ENCODE data around the gene CYSLTR2. TPM values are rescaled to one million over a fixed set of nuclear protein-coding genes. Genes with fewer than 3 reads are reported as not detected.
A peak's percentile ranks its signal among the peaks of the same experiment; 100 is the strongest.

CYSLTR2 gene
- total RNA-seq, 1 donor, result under 0.01 TPM

GRCh38 chr13:48624016-48624415 lies 29.7 kb upstream of the CYSLTR2 start:
- Histone ChIP-seq H4K20me1 (ENCODE audit: insufficient read depth, low read length) (no peaks in the 10 kb centered on the region), H3K36me3 (ENCODE audit: insufficient read depth, low read length) (no peaks in the 10 kb centered on the region), H3K27me3 (ENCODE audit: insufficient read depth, low read length) (no peaks in the 10 kb centered on the region), H3K4me3 (ENCODE audit: insufficient read depth, low read length) (no peak overlapping the region), H3K27ac (ENCODE audit: low read depth, low read length) (no peak overlapping the region), H3K79me2 (ENCODE audit: insufficient read depth, low read length) (no peaks in the 10 kb centered on the region), H3K4me1 (ENCODE audit: insufficient read depth, low read length) (peaks cover 13% of the 10 kb centered on the region), H3K4me2 (ENCODE audit: insufficient read depth, low read length) (no peak overlapping the region), H2AFZ (ENCODE audit: low read length) (no peak overlapping the region), H3K9me3 (ENCODE audit: low read depth, low read length) (no peaks in the 10 kb centered on the region)
- TF ChIP-seq CTCF (IDR thresholded peaks at IDR 0.05; ENCODE audit: extremely low read depth, low read depth, low read length), result no peak
- DNase-seq (ENCODE audit: insufficient read length, low spot score, missing footprints), result no peak

- Histone ChIP-seq H3K9me3 (ENCODE audit: low read depth, low read length) (no peaks in the 10 kb centered on the region), H3K79me2 (ENCODE audit: insufficient read depth, low read length) (no peaks in the 10 kb centered on the region), H2AFZ (ENCODE audit: low read length) (no peak overlapping the region), H3K36me3 (ENCODE audit: insufficient read depth, low read length) (no peaks in the 10 kb centered on the region), H4K20me1 (ENCODE audit: insufficient read depth, low read length) (no peaks in the 10 kb centered on the region), H3K4me2 (ENCODE audit: insufficient read depth, low read length) (no peak overlapping the region), H3K27me3 (ENCODE audit: insufficient read depth, low read length) (no peaks in the 10 kb centered on the region), H3K4me3 (ENCODE audit: insufficient read depth, low read length) (no peak overlapping the region), H3K4me1 (ENCODE audit: insufficient read depth, low read length) (peaks cover 13% of the 10 kb centered on the region), H3K27ac (ENCODE audit: low read depth, low read length) (no peak overlapping the region)
- DNase-seq (ENCODE audit: insufficient read length, low spot score, missing footprints), result no peak
- TF ChIP-seq CTCF (IDR thresholded peaks at IDR 0.05; ENCODE audit: extremely low read depth, low read depth, low read length), result no peak
Observed at GRCh38 chr13:48624858-48625257, 28.9 kb upstream of the CYSLTR2 start.

- TF ChIP-seq CTCF (IDR thresholded peaks at IDR 0.05; ENCODE audit: extremely low read depth, low read depth, low read length), result no peak
- no peak overlapping the region for H3K4me3 ChIP-seq (ENCODE audit: insufficient read depth, low read length)
- no peaks in the 10 kb centered on the region for H3K79me2 ChIP-seq (ENCODE audit: insufficient read depth, low read length)
- H3K9me3 ChIP-seq (ENCODE audit: low read depth, low read length), result no peaks in the 10 kb centered on the region
- no peak overlapping the region for H2AFZ ChIP-seq (ENCODE audit: low read length)
- H3K27me3 ChIP-seq (ENCODE audit: insufficient read depth, low read length), result no peaks in the 10 kb centered on the region
- no peaks in the 10 kb centered on the region for H4K20me1 ChIP-seq (ENCODE audit: insufficient read depth, low read length)
- no peak overlapping the region for H3K4me2 ChIP-seq (ENCODE audit: insufficient read depth, low read length)
- no peak overlapping the region for H3K27ac ChIP-seq (ENCODE audit: low read depth, low read length)
- H3K36me3 ChIP-seq (ENCODE audit: insufficient read depth, low read length), result no peaks in the 10 kb centered on the region
- DNase-seq (ENCODE audit: insufficient read length, low spot score, missing footprints), result no peak
- peaks cover 13% of the 10 kb centered on the region for H3K4me1 ChIP-seq (ENCODE audit: insufficient read depth, low read length)
Observed at GRCh38 chr13:48625413-48626076, 28.2 kb upstream of the CYSLTR2 start.

- no peaks in the 10 kb centered on the region for H4K20me1 ChIP-seq (ENCODE audit: insufficient read depth, low read length)
- H3K4me3 ChIP-seq (ENCODE audit: insufficient read depth, low read length), result no peak overlapping the region
- H3K4me1 ChIP-seq (ENCODE audit: insufficient read depth, low read length), result peaks cover 13% of the 10 kb centered on the region
- no peak overlapping the region for H3K4me2 ChIP-seq (ENCODE audit: insufficient read depth, low read length)
- H2AFZ ChIP-seq (ENCODE audit: low read length), result no peak overlapping the region
- H3K79me2 ChIP-seq (ENCODE audit: insufficient read depth, low read length), result no peaks in the 10 kb centered on the region
- DNase-seq (ENCODE audit: insufficient read length, low spot score, missing footprints), result no peak
- H3K27ac ChIP-seq (ENCODE audit: low read depth, low read length), result peak overlapping the region; percentile 26
- H3K27me3 ChIP-seq (ENCODE audit: insufficient read depth, low read length), result no peaks in the 10 kb centered on the region
- H3K36me3 ChIP-seq (ENCODE audit: insufficient read depth, low read length), result no peaks in the 10 kb centered on the region
- no peaks in the 10 kb centered on the region for H3K9me3 ChIP-seq (ENCODE audit: low read depth, low read length)
- no peak for TF ChIP-seq CTCF (IDR thresholded peaks at IDR 0.05; ENCODE audit: extremely low read depth, low read depth, low read length)
Observed at GRCh38 chr13:48626077-48626449, 27.7 kb upstream of the CYSLTR2 start.
